HG03342 (cell line): ENCODE results near the gene VPS13A.

ENCODE experiments used
- ATAC-seq: cut with Tn5 transposase; IDR thresholded peaks from one replicate; pipeline ENCODE4 v1.9.1; 2021; ENCODE audit warnings: mild to moderate bottlenecking, moderate library complexity; ENCODE audit not compliant: unreplicated experiment

VPS13A gene

GRCh38 chr9:77177143-77177893, at the start of gene VPS13A:
TSS of gene VPS13A (plus strand) at chr9:77177534. CDS start at chr9:77177705, 171 bp downstream.
- ATAC-seq: peak; percentile 81

GRCh38 chr9:77128125-77128789, 49.1 kb upstream of the VPS13A start:
- no peak for ATAC-seq

GRCh38 chr9:77131399-77131798, 45.9 kb upstream of the VPS13A start:
- no peak for ATAC-seq

GRCh38 chr9:77133011-77133410, 44.3 kb upstream of the VPS13A start:
- ATAC-seq: no peak

GRCh38 chr9:77142366-77142765, 35.0 kb upstream of the VPS13A start:
- ATAC-seq: no peak

GRCh38 chr9:77149879-77150278, 27.5 kb upstream of the VPS13A start:
- no peak for ATAC-seq

GRCh38 chr9:77152289-77152688, 25.0 kb upstream of the VPS13A start:
- no peak for ATAC-seq

GRCh38 chr9:77156646-77157371, 20.5 kb upstream of the VPS13A start:
- ATAC-seq: no peak

- ATAC-seq: no peak
Observed at GRCh38 chr9:77158772-77159513, 18.4 kb upstream of the VPS13A start.

GRCh38 chr9:77161191-77161590, 16.1 kb upstream of the VPS13A start:
- ATAC-seq: no peak

GRCh38 chr9:77161966-77162365, 15.4 kb upstream of the VPS13A start:
- no peak for ATAC-seq

- no peak for ATAC-seq
Observed at GRCh38 chr9:77162366-77162765, 15.0 kb upstream of the VPS13A start.

- no peak for ATAC-seq
Observed at GRCh38 chr9:77163884-77164283, 13.4 kb upstream of the VPS13A start.

- ATAC-seq: no peak
Observed at GRCh38 chr9:77166193-77166592, 11.1 kb upstream of the VPS13A start.

GRCh38 chr9:77170991-77171699, 6.2 kb upstream of the VPS13A start:
- no peak for ATAC-seq

- no peak for ATAC-seq
Observed at GRCh38 chr9:77175151-77175550, 2.2 kb upstream of the VPS13A start.

GRCh38 chr9:77176106-77176505, 1.2 kb upstream of the VPS13A start:
- no peak for ATAC-seq

- ATAC-seq: no peak
Observed at GRCh38 chr9:77176686-77177142, 620 bp upstream of the VPS13A start.

- peak; percentile 18 for ATAC-seq
Observed at GRCh38 chr9:77177894-77178794, 810 bp downstream of the VPS13A start.
